Measurements from ENCODE around the gene DNHD1. TPM values are rescaled to one million over a fixed set of nuclear protein-coding genes. Genes with fewer than 3 reads are reported as not detected.

The DNHD1 gene
- total and polyA plus RNA-seq, 2 of the 8 experiments (the other 6 are each of a cell fraction or from before 2014, with no cell fraction given), result 5.0 to 6.8 TPM

DNA sequence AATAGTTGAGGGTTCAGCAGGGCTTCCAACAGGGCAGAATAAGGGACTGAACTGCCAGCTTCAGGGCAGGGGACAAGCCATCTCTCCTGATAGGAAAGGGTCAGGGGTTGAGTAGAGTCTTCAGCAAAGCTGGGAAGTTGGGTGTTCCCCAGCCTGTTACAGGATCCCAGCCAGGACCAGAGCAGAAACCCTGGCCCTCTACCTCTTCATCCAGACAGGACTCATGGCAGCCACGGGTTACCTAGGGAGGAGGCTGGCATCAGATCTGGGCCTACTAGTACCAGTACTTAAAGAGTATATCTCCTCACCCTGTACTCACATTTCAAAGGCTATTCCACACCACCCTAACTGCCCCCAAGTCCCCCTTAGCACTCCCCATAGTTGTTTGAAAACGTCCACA lies 117.4 kb downstream of the DNHD1 start (continued):
- TF ChIP-seq CTBP2 (IDR thresholded peaks at IDR 0.05; ENCODE audit: borderline replicate concordance, insufficient read depth, insufficient read length, low read length) (no peak), TBP (IDR thresholded peaks at IDR 0.05; ENCODE audit: low read depth, low read length) (no peak), CBX5 (IDR thresholded peaks at IDR 0.05; ENCODE audit: low read depth, low read length) (no peak), BCL11A (IDR thresholded peaks at IDR 0.05; ENCODE audit: low read depth in 2 of 2, low read length in 2 of 2) (no peak)

Measured in H1 (cell line).